Left renal pelvis (tissue), 4 donors: ENCODE results near the gene SLC25A34. TPM values are rescaled to one million over a fixed set of nuclear protein-coding genes. Genes with fewer than 3 reads are reported as not detected.

Source experiments
- DNase-seq, 4 donors: peaks; one replicate each; pipeline ENCODE4 v3.0.0-alpha.2; 2013; ENCODE audit warnings: low read depth in 4 of 4, low spot score in 3 of 4
- polyA plus RNA-seq, 4 donors: library from polyadenylated mRNA; unstranded; fragments of 120-200 nt; gene quantifications; one replicate each; pipeline ENCODE4 v1.2.1, GENCODE V29; 2013; ENCODE audit not compliant: insufficient read length in 4 of 4

SLC25A34 gene
- polyA plus RNA-seq, 4 donors = 1.3 to 4.7 (median 2.5) TPM

- no peak for DNase-seq
These were observed 29.6 kb downstream of the SLC25A34 start for GRCh38 chr1:15765495-15766194.

- no peak for DNase-seq
These were observed 31.9 kb downstream of the SLC25A34 start for GRCh38 chr1:15767941-15768340.

- DNase-seq = no peak
These were observed 32.3 kb downstream of the SLC25A34 start for GRCh38 chr1:15768388-15768787.

- no peak for DNase-seq
These were observed 34.4 kb downstream of the SLC25A34 start for GRCh38 chr1:15770313-15770962.

GRCh38 chr1:15771836-15772515, 35.9 kb downstream of the SLC25A34 start:
- no peak for DNase-seq

GRCh38 chr1:15775706-15776105, 39.6 kb downstream of the SLC25A34 start:
- no peak for DNase-seq

GRCh38 chr1:15777909-15778707, 42.0 kb downstream of the SLC25A34 start:
- no peak for DNase-seq

GRCh38 chr1:15785683-15786082, 49.6 kb downstream of the SLC25A34 start:
- no peak for DNase-seq

GRCh38 chr1:15786581-15786980, 50.5 kb downstream of the SLC25A34 start:
- no peak for DNase-seq

- DNase-seq = no peak
These were observed 52.7 kb downstream of the SLC25A34 start for GRCh38 chr1:15788624-15789301.

Other genes with a start within 250 kb of the SLC25A34 start
- 10 to 100 TPM; 18.5 to 34.4 (median 28.2) TPM for gene CASP9, start 212.0 kb upstream of the SLC25A34 start, polyA plus RNA-seq
- gene DNAJC16, start 209.4 kb upstream of the SLC25A34 start, polyA plus RNA-seq = 10 to 100 TPM; 18.6 to 37.1 (median 29.9) TPM
- 10 to 100 TPM in 3 of 4 donors, 1 to 10 TPM in 1; 1.2 to 33.6 (median 23.4) TPM for gene AGMAT, start 151.2 kb upstream of the SLC25A34 start, polyA plus RNA-seq
- 10 to 100 TPM; 14.4 to 22.6 (median 20.1) TPM for gene DDI2, start 118.8 kb upstream of the SLC25A34 start, polyA plus RNA-seq
- 10 to 100 TPM; 43.0 to 45.6 (median 44.4) TPM for gene PLEKHM2, start 51.9 kb upstream of the SLC25A34 start, polyA plus RNA-seq
- 1 to 10 TPM in 3 of 4 donors, not detected in 1; 2.0 to 5.1 (median 3.2) TPM for gene TMEM82, start 6.2 kb downstream of the SLC25A34 start, polyA plus RNA-seq
- gene FBLIM1, start 22.5 kb downstream of the SLC25A34 start, polyA plus RNA-seq = 10 to 100 TPM; 25.5 to 64.6 (median 42.8) TPM
- 1 to 10 TPM in 2 of 4 donors, under 1 TPM in 2; 0.89 to 3.8 (median 1.3) TPM for gene UQCRHL, start 71.4 kb downstream of the SLC25A34 start, polyA plus RNA-seq
- gene SPEN, start 111.4 kb downstream of the SLC25A34 start, polyA plus RNA-seq = 10 to 100 TPM; 50.3 to 64.7 (median 56.2) TPM
- 10 to 100 TPM; 26.7 to 40.9 (median 28.5) TPM for gene ZBTB17, start 239.8 kb downstream of the SLC25A34 start, polyA plus RNA-seq